GM19438 (cell line): ENCODE data around the gene SLC4A11.
A peak's percentile ranks its signal among the peaks of the same experiment; 100 is the strongest.
"Not testable (repeated sequence)": the region's sequence is repeated elsewhere in the genome, so short reads cannot be mapped to it uniquely, and the experiment has no call there.

Experiments used
- ATAC-seq: cut with Tn5 transposase; IDR thresholded peaks from one replicate; pipeline ENCODE4 v1.9.1; 2021; ENCODE audit warnings: low read depth; ENCODE audit not compliant: unreplicated experiment

The SLC4A11 gene

GRCh38 chr20:3204124-3204794 is 34.7 kb downstream of the SLC4A11 start, which contains the start of gene DDRGK1:
DDRGK1 (minus strand) TSS chr20:3204682; CDS start chr20:3204627, 55 bp downstream.
- peak; percentile 79 for ATAC-seq

- peak; percentile 36 for ATAC-seq
Observed at GRCh38 chr20:3203315-3204123, 35.5 kb downstream of the SLC4A11 start.

- ATAC-seq: no peak
Observed at GRCh38 chr20:3202965-3203314, 36.0 kb downstream of the SLC4A11 start.

- ATAC-seq: no peak
Observed at GRCh38 chr20:3199976-3200755, 38.8 kb downstream of the SLC4A11 start.

- no peak for ATAC-seq
Observed at GRCh38 chr20:3199206-3199605, 39.8 kb downstream of the SLC4A11 start.

- no peak for ATAC-seq
Observed at GRCh38 chr20:3195590-3196237, 43.3 kb downstream of the SLC4A11 start.

- no peak for ATAC-seq
Observed at GRCh38 chr20:3194617-3195280, 44.2 kb downstream of the SLC4A11 start.

DNA sequence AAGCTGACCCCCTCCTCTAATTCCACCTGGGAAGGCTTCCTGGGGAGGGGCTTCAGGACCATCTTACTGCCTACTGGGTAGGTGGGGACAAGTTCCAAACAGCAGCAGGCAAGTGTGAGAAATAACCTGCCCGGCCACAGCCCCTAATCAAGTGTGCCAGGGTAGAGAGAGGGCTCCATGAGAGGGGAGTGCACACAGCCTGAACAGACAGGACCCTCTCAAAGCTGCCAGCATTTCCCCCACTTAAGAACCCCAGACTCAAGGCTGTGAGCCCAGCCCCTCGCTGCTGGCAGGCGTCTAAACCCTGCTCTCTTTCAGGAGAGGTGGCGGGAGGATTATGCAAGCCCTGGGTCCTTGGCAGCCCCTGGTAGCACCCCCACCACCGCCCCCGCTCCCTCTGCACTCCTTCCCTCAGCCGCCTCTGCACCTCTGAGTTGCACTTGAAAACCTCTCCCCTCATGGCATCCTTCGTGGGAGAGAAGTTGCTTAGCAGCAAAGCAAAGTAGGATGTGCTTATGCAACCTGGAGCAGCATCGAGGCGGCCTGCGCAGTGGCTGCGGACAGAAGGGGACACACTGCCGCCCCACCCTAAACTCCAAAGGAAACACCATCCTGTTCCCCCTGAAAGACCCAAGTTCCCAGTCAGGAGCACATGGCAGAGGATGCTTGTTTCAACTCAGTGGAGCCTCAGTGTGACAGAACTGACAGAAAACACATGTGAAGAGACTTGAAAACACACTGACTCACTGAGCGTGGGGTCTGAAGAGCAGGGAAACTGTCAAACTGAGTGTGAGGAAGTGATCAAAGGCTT is 45.0 kb downstream of the SLC4A11 start:
- ATAC-seq: no peak

DNA sequence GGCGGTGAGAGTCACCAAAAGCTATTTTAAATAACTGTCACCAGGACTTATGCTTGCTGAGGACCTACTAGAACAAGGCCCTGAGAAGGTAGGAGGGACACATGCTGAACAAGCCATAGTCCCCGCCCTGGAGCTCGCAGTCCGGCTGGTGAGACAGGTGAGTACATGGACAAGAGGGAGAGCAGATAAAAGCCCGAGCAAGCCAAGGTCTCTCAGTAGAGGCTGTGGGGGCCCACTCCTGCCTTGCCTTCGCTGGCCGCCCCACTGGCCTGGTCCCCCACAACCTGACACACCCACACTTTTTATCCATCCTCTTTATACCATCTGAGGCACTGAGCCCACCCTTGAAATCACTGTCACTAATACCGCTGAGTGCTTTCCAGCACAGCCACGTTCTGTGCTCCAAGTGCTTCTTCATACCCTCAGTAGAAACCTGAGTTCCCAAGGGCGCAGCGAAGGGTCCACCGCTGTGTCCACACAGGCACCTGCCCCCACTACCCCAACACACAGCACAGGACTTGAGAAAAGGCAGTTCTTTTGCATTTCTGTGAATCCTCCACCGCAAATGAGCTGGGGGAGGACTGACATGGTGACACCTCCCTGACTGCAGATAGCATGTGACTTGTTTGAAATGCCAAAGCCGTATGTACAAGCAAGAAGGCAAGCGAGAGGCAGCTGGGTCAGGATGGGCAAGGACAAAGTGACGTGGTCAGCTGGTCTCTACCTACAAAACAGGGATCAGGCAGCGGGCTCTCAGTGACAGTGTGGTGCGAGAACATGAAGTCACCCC is 46.6 kb downstream of the SLC4A11 start:
- no peak for ATAC-seq

DNA sequence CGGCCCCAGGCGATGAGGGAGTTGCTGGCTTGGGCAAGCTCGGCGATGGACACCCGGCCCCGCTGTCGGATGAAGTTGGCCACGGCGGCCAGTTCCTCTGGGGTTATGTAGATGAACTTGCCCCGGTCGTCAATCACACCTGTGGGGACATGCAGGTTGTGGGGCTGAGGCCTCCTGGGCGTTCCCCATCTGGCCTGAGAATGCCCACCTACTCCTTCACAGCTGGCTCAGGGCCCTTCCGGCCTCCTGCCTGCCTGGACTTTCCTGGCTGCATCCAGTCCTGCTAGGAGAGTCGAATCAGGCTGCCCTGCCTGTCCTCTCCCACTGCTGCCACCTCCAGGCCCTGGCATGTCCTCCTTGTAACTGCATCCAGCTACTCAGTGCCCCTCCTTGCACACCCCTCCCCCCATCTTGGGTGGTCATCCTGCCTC is 48.3 kb downstream of the SLC4A11 start:
- ATAC-seq: no peak

DNA sequence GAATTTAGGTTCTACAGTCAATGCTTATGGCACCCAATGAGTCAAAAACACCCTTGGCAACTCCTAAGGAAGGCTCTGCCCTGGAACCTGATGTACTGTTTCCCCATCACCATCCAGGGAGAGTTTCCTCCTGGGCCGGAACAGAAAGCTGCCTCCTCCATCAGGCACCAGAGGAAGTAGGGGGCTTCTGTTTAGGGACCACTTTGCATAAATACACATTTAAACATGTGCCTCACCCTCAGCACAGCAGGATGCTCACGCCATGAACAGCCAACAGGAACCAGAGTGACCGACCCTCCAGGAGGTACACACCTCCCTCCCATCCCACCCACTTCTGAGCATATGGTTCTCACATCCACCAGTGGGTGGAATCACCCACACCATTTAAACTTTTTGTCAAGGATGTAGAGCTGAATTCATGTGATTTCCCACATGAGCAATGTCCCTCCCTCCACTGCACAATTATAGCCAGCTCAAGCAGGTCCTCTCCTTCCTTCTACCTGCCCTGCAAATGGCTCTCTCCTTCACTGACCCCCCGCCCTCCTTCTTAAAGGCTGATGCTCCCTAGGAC is 49.3 kb downstream of the SLC4A11 start:
- no peak for ATAC-seq

DNA sequence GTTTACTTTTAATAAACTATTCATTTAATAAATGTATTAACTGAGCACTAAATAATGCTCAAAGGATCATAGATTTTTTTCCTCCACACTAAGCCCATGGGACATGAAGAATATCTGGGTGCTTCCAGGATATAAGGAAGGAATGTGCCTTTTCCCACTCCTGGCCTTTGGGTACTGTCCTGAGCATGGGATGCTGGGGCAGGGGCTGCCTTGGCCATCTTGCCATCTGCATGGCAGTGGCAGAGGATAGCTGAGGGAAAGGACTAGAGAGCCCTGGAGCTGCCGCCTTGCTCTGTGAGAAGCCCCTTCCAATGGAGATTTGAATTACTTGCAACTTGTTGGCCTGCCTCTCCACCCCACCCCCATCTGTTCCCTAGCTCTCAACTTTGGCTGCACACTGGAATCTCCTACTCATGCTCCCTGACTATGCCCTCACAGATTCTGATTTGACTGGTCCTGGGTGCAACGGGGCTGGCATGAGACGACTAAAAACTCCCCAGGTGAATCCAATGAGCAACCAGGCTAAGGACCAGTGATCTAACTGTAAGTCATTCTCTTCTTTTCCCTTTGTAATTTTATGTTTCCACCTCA is 50.1 kb downstream of the SLC4A11 start:
- no peak for ATAC-seq

DNA sequence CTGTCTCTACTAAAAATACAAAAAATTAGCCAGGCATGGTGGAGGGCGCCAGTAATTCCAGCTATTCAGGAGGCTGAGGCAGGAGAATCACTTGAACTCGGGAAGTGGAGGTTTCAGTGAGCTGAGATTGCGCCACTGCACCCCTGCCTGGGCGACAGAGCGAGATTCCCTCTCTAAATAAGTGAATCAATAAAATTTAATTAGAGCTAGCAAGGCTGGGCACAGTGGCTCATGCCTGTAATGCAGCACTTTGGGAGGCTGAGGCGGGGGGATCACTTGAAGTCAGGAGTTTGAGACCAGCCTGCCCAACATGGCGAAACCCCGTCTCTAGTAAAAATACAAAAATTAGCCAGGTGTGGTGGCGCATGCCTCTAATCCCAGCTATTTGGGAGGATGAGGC is 51.1 kb downstream of the SLC4A11 start:
- ATAC-seq: not testable (repeated sequence)

- no peak for ATAC-seq
Observed at GRCh38 chr20:3183896-3184612, 54.9 kb downstream of the SLC4A11 start.

GRCh38 chr20:3182429-3182828 is 56.6 kb downstream of the SLC4A11 start:
- ATAC-seq: not testable (repeated sequence)

DNA sequence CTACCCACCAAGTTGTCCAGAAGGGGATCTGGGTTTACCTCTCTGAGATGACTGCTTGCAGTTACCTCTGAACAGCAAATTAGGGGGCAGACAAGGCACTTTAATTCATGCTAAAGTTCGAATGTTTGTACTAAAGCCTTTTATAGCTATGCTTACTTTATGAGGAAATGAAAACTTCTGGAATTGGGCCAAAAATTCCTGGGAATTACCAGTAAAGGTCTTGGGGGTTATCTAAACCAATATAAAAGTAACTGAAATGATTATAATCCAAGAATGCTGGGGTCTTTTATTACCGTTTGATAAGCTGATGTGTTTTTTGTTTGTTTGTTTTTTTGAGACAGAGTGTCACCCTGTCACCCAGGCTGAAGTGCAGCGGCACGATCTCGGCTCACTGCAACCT is 57.7 kb downstream of the SLC4A11 start:
- no peak for ATAC-seq

DNA sequence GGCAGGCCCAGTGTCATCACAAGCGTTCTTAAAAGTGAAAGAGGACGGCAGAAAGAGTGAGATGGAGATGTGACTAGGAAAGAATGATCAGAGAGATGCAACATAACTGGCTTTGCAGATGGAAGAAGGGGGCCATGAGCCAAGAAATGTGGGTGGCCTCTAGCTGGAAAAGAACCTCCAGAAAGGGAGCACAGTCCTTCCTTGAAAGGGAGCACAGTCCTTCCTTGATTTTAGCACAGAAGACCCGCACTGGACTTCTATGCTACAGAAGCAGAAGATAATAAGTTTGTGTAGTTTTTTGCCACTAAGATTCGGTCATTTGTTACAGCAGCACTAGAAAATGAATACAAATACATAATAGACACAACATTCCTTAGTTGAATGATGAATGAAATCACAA is 58.7 kb downstream of the SLC4A11 start:
- ATAC-seq: no peak
